K562 (cell line): ENCODE measurements around the gene LYAR. TPM values are rescaled to one million over a fixed set of nuclear protein-coding genes. Genes with fewer than 3 reads are reported as not detected.
A peak's percentile ranks its signal among the peaks of the same experiment; 100 is the strongest.

ENCODE experiments used
- CBFA2T2 ChIP-seq: fragments of 450-650 bp; conservative IDR thresholded peaks from 2 replicates; pipeline ENCODE4 v1.6.1; 2017; ENCODE audit warnings: mild to moderate bottlenecking
- COPS2 ChIP-seq: fragments of 450-650 bp; conservative IDR thresholded peaks from 2 replicates; pipeline ENCODE4 v1.6.1; 2016; ENCODE audit warnings: mild to moderate bottlenecking, moderate library complexity
- GATA2 ChIP-seq: sonication (generic); formaldehyde crosslinking; IDR thresholded peaks from 2 replicates; pipeline ENCODE4 v1.4.0; 2020; ENCODE audit warnings: mild to moderate bottlenecking, missing genetic modification reagents
- MYNN ChIP-seq, 2 experiments: sonication (generic); formaldehyde crosslinking in 1 of 2; IDR thresholded peaks; 2 replicates each; pipeline versions ENCODE4 v1.5.0 to v1.6.1; 2016 to 2020; ENCODE audit warnings: antibody characterized with exemption in 1 of 2, missing genetic modification reagents in 1 of 2
- NR3C1 ChIP-seq: sonication (generic); formaldehyde crosslinking; IDR thresholded peaks from 2 replicates; pipeline ENCODE4 v1.8.1; 2022; ENCODE audit warnings: missing genetic modification reagents
- SMARCE1 ChIP-seq: fragments of 450-650 bp; IDR thresholded peaks from 2 replicates; pipeline ENCODE4 v1.7.1; 2016; ENCODE audit warnings: mild to moderate bottlenecking
- ZNF253 ChIP-seq: fragments of 250-450 bp; sonication (Bioruptor Pico); conservative IDR thresholded peaks from 2 replicates; pipeline ENCODE4 v1.6.1; 2021; ENCODE audit warnings: mild to moderate bottlenecking
- ZNF780A ChIP-seq: fragments of 250-450 bp; sonication (Bioruptor Pico); IDR thresholded peaks from 2 replicates; pipeline ENCODE4 v1.5.0; 2021; ENCODE audit warnings: mild to moderate bottlenecking
- polyA plus RNA-seq, 8 experiments: library from polyadenylated mRNA; depleted of rRNA in 4 of 8; stranded (reverse) in 5 of 8; unstranded in 3 of 8; fragments of >200 nt; fragmentation: Nextera tagmentation in 2 of 8; fragmentation: Illumina TruSeq in 1 of 8; extraction: Ambion mirVana in 2 of 8; extraction: Trizol in 1 of 8; gene quantifications; 2 replicates each; pipeline versions ENCODE4 v1.2.1 to v1.2.3, GENCODE V29; 2011 to 2014; ENCODE audit warnings: inconsistent platforms in 1 of 8, missing spikeins in 1 of 8
- total RNA-seq, 7 experiments: library from RNA; depleted of rRNA in 6 of 7; stranded (reverse); fragments of >200 nt in 6 of 7; fragmentation: Illumina TruSeq in 2 of 7; extraction: Trizol in 2 of 7; gene quantifications; 2 replicates each; pipeline versions ENCODE4 v1.2.1 to v1.2.3, GENCODE V29; 2011 to 2021; ENCODE audit warnings: low replicate concordance in 1 of 7
- TF ChIP-seq, protein P1 (sequence below): fragments of 200-800 bp; sonication (Bioruptor generic); IDR thresholded peaks from 2 replicates; pipeline ENCODE4 v1.6.1; 2017; ENCODE audit warnings: missing genetic modification characterization, missing compliant biosample characterization
- TF ChIP-seq, protein P2 (sequence below), 2 experiments: fragments of 450-650 bp in 1 of 2; sonication (generic) in 1 of 2; formaldehyde crosslinking in 1 of 2; IDR thresholded peaks; 2 replicates each; pipeline versions ENCODE4 v1.7.1 to v1.9.0; 2016 to 2022; ENCODE audit warnings: inconsistent platforms in 1 of 2, mild to moderate bottlenecking in 1 of 2, missing genetic modification reagents in 1 of 2
- TF ChIP-seq, protein P3 (sequence below): IDR thresholded peaks from 2 replicates; pipeline ENCODE4 v1.6.1; 2014; ENCODE audit warnings: antibody characterized with exemption
- TF ChIP-seq, protein P4 (sequence below), 2 experiments: fragments of 450-650 bp; IDR thresholded peaks; 2 replicates each; pipeline ENCODE4 v1.6.1; 2016

LYAR gene
- total and polyA plus RNA-seq, 9 of the 15 experiments (the other 6 are each of a cell fraction or from before 2014, with no cell fraction given) = 28.3 to 172 (median 127) TPM

DNA sequence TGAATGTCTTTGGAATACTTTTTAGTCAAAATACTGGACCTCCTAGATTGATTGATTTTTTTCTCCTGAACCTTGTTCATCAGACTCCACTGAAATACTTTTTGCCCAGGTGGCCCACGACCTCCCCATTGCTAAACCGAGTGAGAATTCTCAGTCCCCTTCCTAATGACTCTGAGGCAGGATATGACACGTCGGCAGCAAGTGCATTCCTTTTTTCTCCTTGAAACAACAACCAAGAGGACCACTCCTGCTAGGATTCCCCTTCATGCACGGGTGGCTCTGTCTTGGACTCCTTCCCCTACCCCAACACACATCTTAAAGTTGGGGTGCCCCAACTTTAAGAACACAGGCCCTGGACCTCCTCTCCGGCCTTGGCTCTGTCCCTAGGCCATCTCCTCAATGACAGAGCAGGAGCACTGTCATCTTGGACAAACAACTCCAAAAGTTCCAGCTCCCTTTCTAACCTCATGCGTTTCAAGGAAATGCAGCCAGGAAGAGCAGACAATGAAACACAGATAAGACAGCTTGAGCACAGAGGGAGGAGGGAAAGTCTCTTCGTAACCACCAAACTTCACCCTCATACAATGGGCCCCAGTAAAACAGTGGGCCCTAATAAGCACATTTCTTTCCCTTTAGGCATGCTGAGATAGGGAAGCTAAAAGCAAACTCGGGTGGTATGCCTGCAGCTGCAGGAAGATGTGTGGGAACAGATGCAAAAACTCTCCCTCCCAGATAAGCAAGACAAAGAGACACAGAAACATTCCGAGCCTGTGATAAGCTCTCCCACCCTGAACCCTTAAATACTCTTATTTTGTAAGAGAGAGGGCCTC, 34.0 kb upstream of the LYAR start (continued):
- TF ChIP-seq, protein P1, sequence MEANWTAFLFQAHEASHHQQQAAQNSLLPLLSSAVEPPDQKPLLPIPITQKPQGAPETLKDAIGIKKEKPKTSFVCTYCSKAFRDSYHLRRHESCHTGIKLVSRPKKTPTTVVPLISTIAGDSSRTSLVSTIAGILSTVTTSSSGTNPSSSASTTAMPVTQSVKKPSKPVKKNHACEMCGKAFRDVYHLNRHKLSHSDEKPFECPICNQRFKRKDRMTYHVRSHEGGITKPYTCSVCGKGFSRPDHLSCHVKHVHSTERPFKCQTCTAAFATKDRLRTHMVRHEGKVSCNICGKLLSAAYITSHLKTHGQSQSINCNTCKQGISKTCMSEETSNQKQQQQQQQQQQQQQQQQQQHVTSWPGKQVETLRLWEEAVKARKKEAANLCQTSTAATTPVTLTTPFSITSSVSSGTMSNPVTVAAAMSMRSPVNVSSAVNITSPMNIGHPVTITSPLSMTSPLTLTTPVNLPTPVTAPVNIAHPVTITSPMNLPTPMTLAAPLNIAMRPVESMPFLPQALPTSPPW (CRISPR knock-in tag) = peak; percentile 24; the same call in 1 of the 2 replicates
- TF ChIP-seq, protein P2, sequence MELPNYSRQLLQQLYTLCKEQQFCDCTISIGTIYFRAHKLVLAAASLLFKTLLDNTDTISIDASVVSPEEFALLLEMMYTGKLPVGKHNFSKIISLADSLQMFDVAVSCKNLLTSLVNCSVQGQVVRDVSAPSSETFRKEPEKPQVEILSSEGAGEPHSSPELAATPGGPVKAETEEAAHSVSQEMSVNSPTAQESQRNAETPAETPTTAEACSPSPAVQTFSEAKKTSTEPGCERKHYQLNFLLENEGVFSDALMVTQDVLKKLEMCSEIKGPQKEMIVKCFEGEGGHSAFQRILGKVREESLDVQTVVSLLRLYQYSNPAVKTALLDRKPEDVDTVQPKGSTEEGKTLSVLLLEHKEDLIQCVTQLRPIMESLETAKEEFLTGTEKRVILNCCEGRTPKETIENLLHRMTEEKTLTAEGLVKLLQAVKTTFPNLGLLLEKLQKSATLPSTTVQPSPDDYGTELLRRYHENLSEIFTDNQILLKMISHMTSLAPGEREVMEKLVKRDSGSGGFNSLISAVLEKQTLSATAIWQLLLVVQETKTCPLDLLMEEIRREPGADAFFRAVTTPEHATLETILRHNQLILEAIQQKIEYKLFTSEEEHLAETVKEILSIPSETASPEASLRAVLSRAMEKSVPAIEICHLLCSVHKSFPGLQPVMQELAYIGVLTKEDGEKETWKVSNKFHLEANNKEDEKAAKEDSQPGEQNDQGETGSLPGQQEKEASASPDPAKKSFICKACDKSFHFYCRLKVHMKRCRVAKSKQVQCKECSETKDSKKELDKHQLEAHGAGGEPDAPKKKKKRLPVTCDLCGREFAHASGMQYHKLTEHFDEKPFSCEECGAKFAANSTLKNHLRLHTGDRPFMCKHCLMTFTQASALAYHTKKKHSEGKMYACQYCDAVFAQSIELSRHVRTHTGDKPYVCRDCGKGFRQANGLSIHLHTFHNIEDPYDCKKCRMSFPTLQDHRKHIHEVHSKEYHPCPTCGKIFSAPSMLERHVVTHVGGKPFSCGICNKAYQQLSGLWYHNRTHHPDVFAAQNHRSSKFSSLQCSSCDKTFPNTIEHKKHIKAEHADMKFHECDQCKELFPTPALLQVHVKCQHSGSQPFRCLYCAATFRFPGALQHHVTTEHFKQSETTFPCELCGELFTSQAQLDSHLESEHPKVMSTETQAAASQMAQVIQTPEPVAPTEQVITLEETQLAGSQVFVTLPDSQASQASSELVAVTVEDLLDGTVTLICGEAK (IDR thresholded peaks at IDR 0.05) = 0 out of 2 replicates have a peak, but pooled peaks have one; percentile 32
- TF ChIP-seq, protein P2 (CRISPR knock-in tag; IDR thresholded peaks at IDR 0.05) = no peak
- no peak for TF ChIP-seq NR3C1
- TF ChIP-seq SMARCE1 = peak; percentile 72
- no peak for TF ChIP-seq ZNF780A (CRISPR knock-in tag)
- TF ChIP-seq ZNF253 (CRISPR knock-in tag) = no peak
- peak; percentile 98 for TF ChIP-seq MYNN (IDR thresholded peaks at IDR 0.05)
- TF ChIP-seq MYNN (CRISPR knock-in tag; IDR thresholded peaks at IDR 0.05) = no peak
- peak; percentile 92 for TF ChIP-seq CBFA2T2
- TF ChIP-seq, protein P3, sequence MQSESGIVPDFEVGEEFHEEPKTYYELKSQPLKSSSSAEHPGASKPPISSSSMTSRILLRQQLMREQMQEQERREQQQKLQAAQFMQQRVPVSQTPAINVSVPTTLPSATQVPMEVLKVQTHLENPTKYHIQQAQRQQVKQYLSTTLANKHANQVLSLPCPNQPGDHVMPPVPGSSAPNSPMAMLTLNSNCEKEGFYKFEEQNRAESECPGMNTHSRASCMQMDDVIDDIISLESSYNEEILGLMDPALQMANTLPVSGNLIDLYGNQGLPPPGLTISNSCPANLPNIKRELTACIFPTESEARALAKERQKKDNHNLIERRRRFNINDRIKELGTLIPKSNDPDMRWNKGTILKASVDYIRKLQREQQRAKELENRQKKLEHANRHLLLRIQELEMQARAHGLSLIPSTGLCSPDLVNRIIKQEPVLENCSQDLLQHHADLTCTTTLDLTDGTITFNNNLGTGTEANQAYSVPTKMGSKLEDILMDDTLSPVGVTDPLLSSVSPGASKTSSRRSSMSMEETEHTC = no peak
- TF ChIP-seq COPS2 = no peak
- TF ChIP-seq, protein P4, sequence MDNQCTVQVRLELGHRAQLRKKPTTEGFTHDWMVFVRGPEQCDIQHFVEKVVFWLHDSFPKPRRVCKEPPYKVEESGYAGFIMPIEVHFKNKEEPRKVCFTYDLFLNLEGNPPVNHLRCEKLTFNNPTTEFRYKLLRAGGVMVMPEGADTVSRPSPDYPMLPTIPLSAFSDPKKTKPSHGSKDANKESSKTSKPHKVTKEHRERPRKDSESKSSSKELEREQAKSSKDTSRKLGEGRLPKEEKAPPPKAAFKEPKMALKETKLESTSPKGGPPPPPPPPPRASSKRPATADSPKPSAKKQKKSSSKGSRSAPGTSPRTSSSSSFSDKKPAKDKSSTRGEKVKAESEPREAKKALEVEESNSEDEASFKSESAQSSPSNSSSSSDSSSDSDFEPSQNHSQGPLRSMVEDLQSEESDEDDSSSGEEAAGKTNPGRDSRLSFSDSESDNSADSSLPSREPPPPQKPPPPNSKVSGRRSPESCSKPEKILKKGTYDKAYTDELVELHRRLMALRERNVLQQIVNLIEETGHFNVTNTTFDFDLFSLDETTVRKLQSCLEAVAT (IDR thresholded peaks at IDR 0.05) = peak in 1 of 2 experiments; percentile 19; a peak in 1 of 4 replicates
- TF ChIP-seq GATA2 (CRISPR knock-in tag) = peak; percentile 47; the same call in 1 of the 2 replicates
